IPS-15b (cell line): ENCODE measurements around the gene TBC1D10A.
A peak's percentile ranks its signal among the peaks of the same experiment; 100 is the strongest.

Source experiments
- H3K27me3 ChIP-seq: one replicate; pipeline ENCODE4 v1.6.1; 2013; ENCODE audit warnings: low read length; ENCODE audit not compliant: control insufficient read depth, insufficient read depth
- H3K36me3 ChIP-seq: one replicate; pipeline ENCODE4 v1.6.1; 2013; ENCODE audit warnings: low read length; ENCODE audit not compliant: control insufficient read depth, insufficient read depth
- H3K4me1 ChIP-seq: one replicate; pipeline ENCODE4 v1.6.1; 2013; ENCODE audit warnings: mild to moderate bottlenecking, low read length; ENCODE audit not compliant: control insufficient read depth, insufficient read depth
- H3K4me3 ChIP-seq: one replicate; pipeline ENCODE4 v1.5.1; 2013; ENCODE audit warnings: low read depth, low read length
- H3K9ac ChIP-seq: one replicate; pipeline ENCODE4 v1.6.1; 2013; ENCODE audit warnings: low read depth, mild to moderate bottlenecking, low read length
- H3K9me3 ChIP-seq: one replicate; pipeline ENCODE4 v1.6.1; 2013; ENCODE audit warnings: mild to moderate bottlenecking, low read length; ENCODE audit not compliant: control insufficient read depth, insufficient read depth

Gene TBC1D10A

DNA sequence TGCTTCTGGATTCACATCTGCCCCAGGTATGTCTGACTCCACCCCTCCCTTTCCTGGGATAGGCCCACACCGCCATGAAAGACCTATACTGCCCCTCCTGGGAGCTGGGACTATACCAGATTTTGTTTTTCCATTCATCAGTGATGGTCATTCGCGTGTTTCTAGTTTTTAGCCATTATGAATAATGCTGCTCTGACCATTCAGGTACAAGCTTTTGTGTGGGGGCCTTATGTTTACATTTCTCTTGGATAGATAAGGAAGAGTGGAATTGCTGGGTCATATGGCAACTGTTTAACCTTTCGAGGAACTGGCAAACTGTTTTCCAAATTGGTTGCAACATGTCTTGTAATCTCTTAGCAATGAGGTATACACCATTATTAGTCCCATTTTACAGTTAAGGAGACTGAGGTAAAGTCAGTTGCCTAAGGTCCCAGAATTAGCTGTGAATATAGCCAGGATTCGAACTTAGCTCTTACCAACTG lies 1.2 kb upstream of the TBC1D10A start:
- no peak overlapping the region for H3K9ac ChIP-seq
- H3K27me3 ChIP-seq = no peaks in the 10 kb centered on the region
- H3K4me3 ChIP-seq = peak overlapping the region; percentile 68
- peaks cover 10% of the 10 kb centered on the region for H3K4me1 ChIP-seq
- no peaks in the 10 kb centered on the region for H3K9me3 ChIP-seq
- H3K36me3 ChIP-seq = peaks cover 12% of the 10 kb centered on the region

DNA sequence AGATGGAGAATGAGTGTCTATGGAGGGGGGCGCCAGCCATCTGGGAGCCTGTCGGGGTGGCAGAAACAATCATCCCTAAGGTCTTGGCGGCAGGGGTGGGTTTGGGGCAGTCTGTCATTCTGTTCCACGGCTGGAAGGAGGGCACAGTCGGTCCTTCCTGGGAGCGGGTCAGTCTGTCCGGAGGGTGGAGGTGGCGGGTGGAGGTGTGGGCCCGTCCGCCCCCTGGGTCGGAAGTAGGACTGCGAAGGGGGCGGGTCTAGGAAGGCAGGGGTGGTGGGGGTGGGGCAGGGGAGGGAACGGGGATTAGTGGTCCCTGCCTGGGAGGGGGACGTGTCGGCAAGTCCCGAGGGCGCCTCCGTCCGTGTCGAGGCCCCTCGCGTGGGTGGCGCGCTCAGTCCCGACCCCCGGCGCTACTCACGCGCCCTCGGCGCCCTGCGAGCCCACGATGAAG lies 461 bp downstream of the TBC1D10A start:
- peak overlapping the region; percentile 60 for H3K9ac ChIP-seq
- peak overlapping the region; percentile 82 for H3K4me3 ChIP-seq
- no peaks in the 10 kb centered on the region for H3K9me3 ChIP-seq
- H3K36me3 ChIP-seq = peaks cover 4% of the 10 kb centered on the region
- peaks cover 10% of the 10 kb centered on the region for H3K4me1 ChIP-seq
- H3K27me3 ChIP-seq = no peaks in the 10 kb centered on the region

GRCh38 chr22:30325724-30326254 lies 952 bp downstream of the TBC1D10A start:
- Histone ChIP-seq H3K4me3 (peak overlapping the region; percentile 82), H3K9me3 (no peaks in the 10 kb centered on the region), H3K36me3 (peaks cover under 1% of the 10 kb centered on the region), H3K27me3 (no peaks in the 10 kb centered on the region), H3K9ac (no peak overlapping the region), H3K4me1 (peaks cover 10% of the 10 kb centered on the region)

GRCh38 chr22:30325065-30325720 lies 1.5 kb downstream of the TBC1D10A start:
- Histone ChIP-seq H3K9me3 (no peaks in the 10 kb centered on the region), H3K4me3 (no peak overlapping the region), H3K9ac (no peak overlapping the region), H3K36me3 (no peaks in the 10 kb centered on the region), H3K4me1 (peaks cover 10% of the 10 kb centered on the region), H3K27me3 (no peaks in the 10 kb centered on the region)

DNA sequence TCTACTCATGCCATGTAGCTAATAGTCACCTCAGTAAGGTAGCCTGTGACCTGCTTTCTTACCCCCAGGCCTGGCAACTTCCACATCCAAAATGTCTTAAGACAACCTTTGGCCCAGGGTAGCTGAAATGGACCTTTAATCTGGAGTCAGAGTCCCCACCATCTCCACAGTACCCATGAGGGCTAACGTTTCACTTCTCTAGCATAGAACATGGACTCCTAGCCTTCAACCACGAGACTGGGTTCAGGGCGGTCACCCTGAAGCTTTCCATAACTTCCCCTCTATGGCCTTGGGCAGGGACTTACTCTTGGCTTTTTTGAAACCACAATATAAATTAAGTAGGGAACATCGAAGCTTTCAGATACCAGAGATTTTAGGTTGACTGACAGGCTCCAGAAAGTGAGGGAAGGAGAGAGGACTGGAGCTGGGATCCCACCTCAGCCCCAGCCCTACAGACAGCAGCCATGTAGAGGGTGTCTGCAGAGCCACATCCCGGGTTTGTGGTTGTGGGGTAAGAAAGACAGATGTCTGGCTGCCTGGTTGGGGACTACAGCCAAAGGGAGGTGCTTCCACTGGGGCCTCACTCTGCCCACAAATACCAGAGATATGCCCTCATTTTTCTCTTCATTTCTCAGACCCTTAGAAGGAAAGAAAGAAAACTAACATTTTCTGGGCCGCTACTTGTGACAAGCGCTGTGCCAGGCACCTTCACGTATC lies 2.6 kb downstream of the TBC1D10A start:
- Histone ChIP-seq H3K4me1 (peaks cover 10% of the 10 kb centered on the region), H3K9ac (no peak overlapping the region), H3K4me3 (no peak overlapping the region), H3K36me3 (no peaks in the 10 kb centered on the region), H3K27me3 (no peaks in the 10 kb centered on the region), H3K9me3 (no peaks in the 10 kb centered on the region)

- Histone ChIP-seq H3K36me3 (no peaks in the 10 kb centered on the region), H3K9ac (no peak overlapping the region), H3K9me3 (no peaks in the 10 kb centered on the region), H3K4me1 (peaks cover 10% of the 10 kb centered on the region), H3K27me3 (no peaks in the 10 kb centered on the region), H3K4me3 (no peak overlapping the region)
Measured at GRCh38 chr22:30323246-30323645, 3.5 kb downstream of the TBC1D10A start.

DNA sequence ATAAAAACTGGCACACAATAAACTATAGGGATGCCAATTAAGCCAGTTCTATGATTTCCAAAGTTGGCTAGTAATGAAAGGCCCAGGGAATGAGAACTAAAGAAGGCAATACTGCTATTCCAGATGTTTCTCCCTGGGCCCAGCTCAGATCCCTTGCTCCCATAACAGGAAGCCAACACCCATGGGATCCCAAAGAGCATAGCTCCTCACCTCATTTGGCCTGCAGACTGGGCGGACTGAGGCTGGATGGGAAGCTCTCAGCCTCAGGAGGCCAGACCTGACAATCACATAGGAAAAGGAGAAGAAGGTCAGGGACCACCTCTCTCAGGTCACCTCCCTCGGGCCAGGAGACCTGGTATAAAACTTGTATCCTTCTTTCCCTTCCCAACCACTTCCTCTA lies 5.3 kb downstream of the TBC1D10A start:
- no peaks in the 10 kb centered on the region for H3K9me3 ChIP-seq
- H3K36me3 ChIP-seq = no peaks in the 10 kb centered on the region
- peaks cover 2% of the 10 kb centered on the region for H3K4me1 ChIP-seq
- H3K27me3 ChIP-seq = no peaks in the 10 kb centered on the region
- H3K9ac ChIP-seq = no peak overlapping the region
- H3K4me3 ChIP-seq = no peak overlapping the region

DNA sequence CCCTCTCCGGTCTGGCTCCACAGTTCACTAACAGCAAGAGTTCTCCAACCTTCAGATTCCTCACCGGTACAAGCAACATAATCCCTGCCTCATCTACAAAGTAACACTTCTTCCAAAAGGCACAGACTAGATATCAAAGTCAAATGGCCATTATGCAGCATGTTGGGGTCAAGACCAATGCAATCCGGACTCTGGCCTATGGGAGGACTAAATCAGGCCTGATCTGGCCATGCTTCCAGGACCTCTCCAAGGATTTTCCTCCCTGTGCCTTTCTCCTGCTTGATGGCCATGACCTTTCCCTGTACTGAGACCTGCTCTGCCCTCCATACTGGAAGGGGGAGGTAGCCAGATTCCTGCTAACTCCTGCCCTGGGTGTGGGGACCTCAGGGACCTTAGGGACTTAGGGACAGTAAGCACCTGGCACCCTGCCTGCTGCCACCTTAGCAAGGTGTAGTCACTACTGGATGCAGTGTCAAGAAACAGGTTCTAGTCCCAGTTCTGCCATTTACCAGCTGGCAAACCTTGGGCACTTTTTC lies 6.7 kb downstream of the TBC1D10A start:
- H3K27me3 ChIP-seq = no peaks in the 10 kb centered on the region
- peaks cover 2% of the 10 kb centered on the region for H3K4me1 ChIP-seq
- H3K36me3 ChIP-seq = no peaks in the 10 kb centered on the region
- H3K9ac ChIP-seq = no peak overlapping the region
- H3K9me3 ChIP-seq = no peaks in the 10 kb centered on the region
- H3K4me3 ChIP-seq = no peak overlapping the region

DNA sequence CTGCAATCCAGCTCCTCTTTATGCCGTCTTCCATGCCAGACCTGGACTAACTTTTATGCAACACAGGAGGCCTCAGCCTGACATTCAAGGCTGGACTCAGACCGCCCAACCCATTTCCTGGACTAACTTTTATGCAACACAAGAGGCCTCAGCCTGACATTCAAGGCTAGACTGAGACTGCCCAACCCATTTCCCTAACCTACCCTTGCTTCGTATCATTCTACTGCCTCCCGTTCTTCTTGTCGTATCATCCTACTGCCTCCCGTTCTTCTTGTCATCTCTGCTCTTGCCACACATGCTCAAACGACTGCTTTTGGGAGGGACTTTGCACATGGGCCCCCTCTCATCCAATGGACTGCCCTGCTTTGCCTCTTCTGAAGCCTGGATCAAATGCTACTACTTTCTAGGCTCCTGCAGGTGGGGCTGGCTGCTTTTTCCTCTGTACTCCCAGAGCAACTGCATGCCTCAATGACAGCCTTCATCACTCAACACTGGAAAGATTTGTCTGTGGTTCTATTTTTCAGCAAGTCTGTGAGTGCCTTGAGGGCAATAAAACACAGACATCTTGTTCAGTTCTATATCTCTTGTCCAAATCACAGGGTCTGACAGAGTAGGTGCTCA lies 7.8 kb downstream of the TBC1D10A start:
- no peaks in the 10 kb centered on the region for H3K4me1 ChIP-seq
- H3K4me3 ChIP-seq = no peak overlapping the region
- H3K36me3 ChIP-seq = no peaks in the 10 kb centered on the region
- H3K27me3 ChIP-seq = no peaks in the 10 kb centered on the region
- no peak overlapping the region for H3K9ac ChIP-seq
- no peaks in the 10 kb centered on the region for H3K9me3 ChIP-seq

DNA sequence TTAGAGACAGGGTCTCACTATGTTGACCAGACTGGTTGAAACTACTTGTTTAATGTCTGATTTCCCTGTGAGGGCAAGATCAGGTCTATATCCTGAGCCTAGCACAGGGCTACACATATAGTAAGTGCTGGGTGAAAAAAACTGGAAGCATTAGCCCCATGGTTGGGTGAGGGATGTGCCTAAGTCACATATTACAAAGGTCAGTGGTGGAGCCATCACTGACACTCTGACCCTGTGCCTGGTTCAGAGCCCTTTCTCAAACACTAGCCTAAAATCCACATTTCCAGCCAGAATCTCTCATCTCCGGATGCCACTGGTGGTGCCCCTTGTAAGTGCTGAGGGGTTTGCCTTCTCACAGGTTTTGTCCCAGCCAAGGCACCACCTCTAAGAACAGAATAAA lies 9.0 kb downstream of the TBC1D10A start:
- no peaks in the 10 kb centered on the region for H3K9me3 ChIP-seq
- no peak overlapping the region for H3K4me3 ChIP-seq
- H3K9ac ChIP-seq = no peak overlapping the region
- H3K36me3 ChIP-seq = no peaks in the 10 kb centered on the region
- H3K4me1 ChIP-seq = no peaks in the 10 kb centered on the region
- H3K27me3 ChIP-seq = no peaks in the 10 kb centered on the region

GRCh38 chr22:30315962-30316576 lies 10.7 kb downstream of the TBC1D10A start:
- Histone ChIP-seq H3K27me3 (no peaks in the 10 kb centered on the region), H3K36me3 (no peaks in the 10 kb centered on the region), H3K4me1 (no peaks in the 10 kb centered on the region), H3K9me3 (no peaks in the 10 kb centered on the region), H3K4me3 (no peak overlapping the region), H3K9ac (no peak overlapping the region)
